ENCODE measurements around the gene TNS4.

TNS4 gene

DNA sequence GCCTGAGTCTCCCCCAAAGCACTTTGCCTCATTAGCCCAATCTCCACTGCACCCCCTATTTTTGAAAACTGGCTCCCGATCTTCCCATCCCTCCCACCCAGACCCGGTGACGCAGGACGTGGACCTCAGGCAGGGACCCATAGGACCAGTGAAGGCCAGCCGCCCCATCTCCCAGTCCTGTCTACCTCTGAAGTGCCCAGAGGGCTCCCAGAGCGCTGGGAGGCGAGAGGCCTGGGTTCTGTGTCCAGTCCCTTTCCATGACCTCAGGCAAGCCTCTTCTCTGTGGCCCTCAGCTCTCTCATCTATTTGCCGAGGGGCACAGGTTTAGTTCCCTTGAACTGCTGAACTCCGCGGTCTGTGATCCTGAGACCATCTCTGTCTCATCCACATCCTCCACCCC, 714 bp downstream of the TNS4 start:
- Mint-ChIP-seq H3K36me3 (ENCODE audit: low read depth) (no peaks in the 10 kb centered on the region), H3K4me1 (peaks cover 21% of the 10 kb centered on the region), H3K9me3 (no peaks in the 10 kb centered on the region), H3K27me3 (ENCODE audit: low read depth) (peaks cover 10% of the 10 kb centered on the region), H3K4me3 (no peak overlapping the region), H3K27ac (peak overlapping the region in 1 of 3 experiments; percentile 37)
- TF ChIP-seq, protein P1, sequence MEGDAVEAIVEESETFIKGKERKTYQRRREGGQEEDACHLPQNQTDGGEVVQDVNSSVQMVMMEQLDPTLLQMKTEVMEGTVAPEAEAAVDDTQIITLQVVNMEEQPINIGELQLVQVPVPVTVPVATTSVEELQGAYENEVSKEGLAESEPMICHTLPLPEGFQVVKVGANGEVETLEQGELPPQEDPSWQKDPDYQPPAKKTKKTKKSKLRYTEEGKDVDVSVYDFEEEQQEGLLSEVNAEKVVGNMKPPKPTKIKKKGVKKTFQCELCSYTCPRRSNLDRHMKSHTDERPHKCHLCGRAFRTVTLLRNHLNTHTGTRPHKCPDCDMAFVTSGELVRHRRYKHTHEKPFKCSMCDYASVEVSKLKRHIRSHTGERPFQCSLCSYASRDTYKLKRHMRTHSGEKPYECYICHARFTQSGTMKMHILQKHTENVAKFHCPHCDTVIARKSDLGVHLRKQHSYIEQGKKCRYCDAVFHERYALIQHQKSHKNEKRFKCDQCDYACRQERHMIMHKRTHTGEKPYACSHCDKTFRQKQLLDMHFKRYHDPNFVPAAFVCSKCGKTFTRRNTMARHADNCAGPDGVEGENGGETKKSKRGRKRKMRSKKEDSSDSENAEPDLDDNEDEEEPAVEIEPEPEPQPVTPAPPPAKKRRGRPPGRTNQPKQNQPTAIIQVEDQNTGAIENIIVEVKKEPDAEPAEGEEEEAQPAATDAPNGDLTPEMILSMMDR (IDR thresholded peaks at IDR 0.05; ENCODE audit: unreplicated experiment in 3 of 3) = no peak

GRCh38 chr17:40500190-40500589, 1.2 kb downstream of the TNS4 start:
- no peaks in the 10 kb centered on the region for H3K9me3 Mint-ChIP-seq
- TF ChIP-seq, protein P1 (IDR thresholded peaks at IDR 0.05; ENCODE audit: unreplicated experiment in 3 of 3) = no peak
- peaks cover 10% of the 10 kb centered on the region for H3K27me3 Mint-ChIP-seq (ENCODE audit: low read depth)
- H3K4me3 Mint-ChIP-seq = peak overlapping the region; percentile 7 to 31 (median 23)
- H3K4me1 Mint-ChIP-seq = peaks cover 21% of the 10 kb centered on the region
- peak overlapping the region in 1 of 3 experiments; percentile 37 for H3K27ac Mint-ChIP-seq
- H3K36me3 Mint-ChIP-seq (ENCODE audit: low read depth) = no peaks in the 10 kb centered on the region

- TF ChIP-seq, protein P1 (IDR thresholded peaks at IDR 0.05; ENCODE audit: unreplicated experiment in 3 of 3) = no peak
- peaks cover 21% of the 10 kb centered on the region for H3K4me1 Mint-ChIP-seq
- H3K27ac Mint-ChIP-seq = peak overlapping the region; percentile 10 to 41 (median 16)
Observed at GRCh38 chr17:40499551-40500189, 1.8 kb downstream of the TNS4 start.

DNA sequence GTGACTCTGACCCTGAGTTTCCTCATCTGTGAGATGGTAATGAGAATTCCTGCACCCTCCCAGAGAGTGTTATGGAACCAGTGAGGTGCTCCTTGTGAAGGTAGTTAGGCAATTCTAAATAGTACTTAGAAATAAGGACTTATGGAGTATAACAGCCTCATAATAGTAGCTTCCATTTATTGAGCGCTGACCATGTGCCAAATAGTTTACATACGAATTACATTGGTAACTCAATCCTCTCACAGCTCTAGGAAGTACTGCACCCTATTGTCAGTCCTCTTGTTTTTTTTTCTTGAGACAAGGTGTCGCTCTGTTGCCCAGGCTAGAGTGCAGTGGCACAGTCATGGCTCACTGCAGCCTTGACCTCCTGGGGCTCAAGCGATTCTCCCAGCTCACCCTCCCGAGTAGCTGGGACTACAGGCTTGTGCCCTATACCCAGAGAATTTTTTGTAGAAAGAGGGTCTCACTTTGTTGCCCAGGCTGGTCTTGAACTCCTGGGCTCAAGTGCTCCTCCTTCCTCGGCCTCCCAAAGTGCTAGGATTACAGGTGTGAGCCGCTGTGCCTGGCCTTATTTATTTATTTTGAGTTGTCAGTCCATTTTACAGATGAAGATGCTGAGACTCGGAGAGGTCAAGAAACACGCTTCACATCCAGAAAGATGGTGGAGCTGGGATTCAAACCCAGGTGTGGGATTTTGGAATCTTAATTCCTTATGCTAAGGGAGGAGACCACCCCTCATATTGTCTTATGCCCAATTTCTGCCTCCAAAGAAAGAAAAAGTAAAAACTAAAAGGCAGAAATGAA, 2.9 kb downstream of the TNS4 start:
- Mint-ChIP-seq H3K9me3 (no peaks in the 10 kb centered on the region), H3K4me3 (no peak overlapping the region), H3K27me3 (ENCODE audit: low read depth) (peaks cover 10% of the 10 kb centered on the region), H3K27ac (peak overlapping the region in 2 of 3 experiments; percentile 41 to 52), H3K4me1 (peaks cover 21% of the 10 kb centered on the region), H3K36me3 (ENCODE audit: low read depth) (no peaks in the 10 kb centered on the region)
- TF ChIP-seq, protein P1 (IDR thresholded peaks at IDR 0.05; ENCODE audit: unreplicated experiment in 3 of 3) = no peak

More at GRCh38 chr17:40499551-40500189, 1.8 kb downstream of the TNS4 start:
- Mint-ChIP-seq H3K4me3 (peak overlapping the region in 1 of 3 experiments; percentile 31), H3K27me3 (ENCODE audit: low read depth) (peaks cover 10% of the 10 kb centered on the region), H3K36me3 (ENCODE audit: low read depth) (no peaks in the 10 kb centered on the region), H3K9me3 (no peaks in the 10 kb centered on the region)

- Mint-ChIP-seq H3K36me3 (ENCODE audit: low read depth) (no peaks in the 10 kb centered on the region), H3K27ac (no peak overlapping the region)
Observed at GRCh38 chr17:40497695-40498094, 3.7 kb downstream of the TNS4 start.

More at GRCh38 chr17:40497695-40498094, 3.7 kb downstream of the TNS4 start:
- TF ChIP-seq, protein P1 (IDR thresholded peaks at IDR 0.05; ENCODE audit: unreplicated experiment in 3 of 3) = no peak
- Mint-ChIP-seq H3K4me3 (no peak overlapping the region), H3K4me1 (peaks cover 21% of the 10 kb centered on the region), H3K27me3 (ENCODE audit: low read depth) (peaks cover 9% of the 10 kb centered on the region), H3K9me3 (no peaks in the 10 kb centered on the region)

Measured in nephron (organoid).